ENCODE data around the gene EXOC3L1.

The EXOC3L1 gene

GRCh38 chr16:67146523-67147357, 43.2 kb downstream of the EXOC3L1 start:
- Histone ChIP-seq H3K9me3 (ENCODE audit: control insufficient read depth in 1 of 2, low read length in 2 of 2) (no peaks in the 10 kb centered on the region), H3K9ac (ENCODE audit: low read depth in 1 of 2, low read length in 2 of 2) (no peak overlapping the region), H3K4me1 (ENCODE audit: control insufficient read depth in 1 of 2, insufficient read depth in 2 of 2, low read length in 2 of 2) (peaks cover 0 to 10% of the 10 kb centered on the region in 2 donors), H3K27ac (ENCODE audit: low read depth, low read length) (no peak overlapping the region), H3K4me3 (ENCODE audit: low read depth in 1 of 2, low read length in 2 of 2) (no peak overlapping the region), H3K36me3 (ENCODE audit: control insufficient read depth in 1 of 2, insufficient read depth in 2 of 2, low read length in 2 of 2) (peaks cover 17 to 68% of the 10 kb centered on the region in 2 donors), H3K27me3 (ENCODE audit: control insufficient read depth in 1 of 2, insufficient read depth in 2 of 2, low read length in 2 of 2) (no peaks in the 10 kb centered on the region)

GRCh38 chr16:67145746-67146145, 44.2 kb downstream of the EXOC3L1 start:
- no peaks in the 10 kb centered on the region for H3K9me3 ChIP-seq (ENCODE audit: control insufficient read depth in 1 of 2, low read length in 2 of 2)
- H3K9ac ChIP-seq (ENCODE audit: low read depth in 1 of 2, low read length in 2 of 2) = no peak overlapping the region
- H3K27me3 ChIP-seq (ENCODE audit: control insufficient read depth in 1 of 2, insufficient read depth in 2 of 2, low read length in 2 of 2) = no peaks in the 10 kb centered on the region
- H3K27ac ChIP-seq (ENCODE audit: low read depth, low read length) = no peak overlapping the region
- H3K4me1 ChIP-seq (ENCODE audit: control insufficient read depth in 1 of 2, insufficient read depth in 2 of 2, low read length in 2 of 2) = peaks cover 0 to 3% of the 10 kb centered on the region in 2 donors
- peaks cover 20 to 78% of the 10 kb centered on the region in 2 donors for H3K36me3 ChIP-seq (ENCODE audit: control insufficient read depth in 1 of 2, insufficient read depth in 2 of 2, low read length in 2 of 2)
- H3K4me3 ChIP-seq (ENCODE audit: low read depth in 1 of 2, low read length in 2 of 2) = no peak overlapping the region

GRCh38 chr16:67144943-67145342, 45.0 kb downstream of the EXOC3L1 start:
- no peak overlapping the region for H3K9ac ChIP-seq (ENCODE audit: low read depth in 1 of 2, low read length in 2 of 2)

GRCh38 chr16:67142342-67142741, 47.6 kb downstream of the EXOC3L1 start:
- H3K27me3 ChIP-seq (ENCODE audit: control insufficient read depth in 1 of 2, insufficient read depth in 2 of 2, low read length in 2 of 2) = no peaks in the 10 kb centered on the region
- H3K4me3 ChIP-seq (ENCODE audit: low read depth in 1 of 2, low read length in 2 of 2) = no peak overlapping the region
- H3K4me1 ChIP-seq (ENCODE audit: control insufficient read depth in 1 of 2, insufficient read depth in 2 of 2, low read length in 2 of 2) = no peaks in the 10 kb centered on the region
- H3K36me3 ChIP-seq (ENCODE audit: control insufficient read depth in 1 of 2, insufficient read depth in 2 of 2, low read length in 2 of 2) = peaks cover 34 to 93% of the 10 kb centered on the region in 2 donors
- H3K9ac ChIP-seq (ENCODE audit: low read depth in 1 of 2, low read length in 2 of 2) = no peak overlapping the region
- no peak overlapping the region for H3K27ac ChIP-seq (ENCODE audit: low read depth, low read length)
- H3K9me3 ChIP-seq (ENCODE audit: control insufficient read depth in 1 of 2, low read length in 2 of 2) = no peaks in the 10 kb centered on the region

More at GRCh38 chr16:67144943-67145342, 45.0 kb downstream of the EXOC3L1 start:
- Histone ChIP-seq H3K27me3 (ENCODE audit: control insufficient read depth in 1 of 2, insufficient read depth in 2 of 2, low read length in 2 of 2) (no peaks in the 10 kb centered on the region), H3K27ac (ENCODE audit: low read depth, low read length) (no peak overlapping the region), H3K4me1 (ENCODE audit: control insufficient read depth in 1 of 2, insufficient read depth in 2 of 2, low read length in 2 of 2) (no peaks in the 10 kb centered on the region), H3K9me3 (ENCODE audit: control insufficient read depth in 1 of 2, low read length in 2 of 2) (no peaks in the 10 kb centered on the region), H3K4me3 (ENCODE audit: low read depth in 1 of 2, low read length in 2 of 2) (no peak overlapping the region), H3K36me3 (ENCODE audit: control insufficient read depth in 1 of 2, insufficient read depth in 2 of 2, low read length in 2 of 2) (peaks cover 28 to 86% of the 10 kb centered on the region in 2 donors)

GRCh38 chr16:67141391-67141790, 48.5 kb downstream of the EXOC3L1 start:
- no peak overlapping the region for H3K27ac ChIP-seq (ENCODE audit: low read depth, low read length)
- H3K36me3 ChIP-seq (ENCODE audit: control insufficient read depth in 1 of 2, insufficient read depth in 2 of 2, low read length in 2 of 2) = peaks cover 33 to 87% of the 10 kb centered on the region in 2 donors
- H3K4me1 ChIP-seq (ENCODE audit: control insufficient read depth in 1 of 2, insufficient read depth in 2 of 2, low read length in 2 of 2) = no peaks in the 10 kb centered on the region
- H3K27me3 ChIP-seq (ENCODE audit: control insufficient read depth in 1 of 2, insufficient read depth in 2 of 2, low read length in 2 of 2) = no peaks in the 10 kb centered on the region
- H3K9ac ChIP-seq (ENCODE audit: low read depth in 1 of 2, low read length in 2 of 2) = no peak overlapping the region
- no peaks in the 10 kb centered on the region for H3K9me3 ChIP-seq (ENCODE audit: control insufficient read depth in 1 of 2, low read length in 2 of 2)
- no peak overlapping the region for H3K4me3 ChIP-seq (ENCODE audit: low read depth in 1 of 2, low read length in 2 of 2)

GRCh38 chr16:67137605-67138004, 52.3 kb downstream of the EXOC3L1 start:
- peaks cover 41 to 85% of the 10 kb centered on the region in 2 donors for H3K36me3 ChIP-seq (ENCODE audit: control insufficient read depth in 1 of 2, insufficient read depth in 2 of 2, low read length in 2 of 2)
- H3K27ac ChIP-seq (ENCODE audit: low read depth, low read length) = no peak overlapping the region
- H3K4me3 ChIP-seq (ENCODE audit: low read depth in 1 of 2, low read length in 2 of 2) = no peak overlapping the region
- no peaks in the 10 kb centered on the region for H3K4me1 ChIP-seq (ENCODE audit: control insufficient read depth in 1 of 2, insufficient read depth in 2 of 2, low read length in 2 of 2)
- H3K9ac ChIP-seq (ENCODE audit: low read depth in 1 of 2, low read length in 2 of 2) = no peak overlapping the region
- no peaks in the 10 kb centered on the region for H3K9me3 ChIP-seq (ENCODE audit: control insufficient read depth in 1 of 2, low read length in 2 of 2)
- H3K27me3 ChIP-seq (ENCODE audit: control insufficient read depth in 1 of 2, insufficient read depth in 2 of 2, low read length in 2 of 2) = no peaks in the 10 kb centered on the region
